B cell (primary cell): ENCODE data around the gene PTBP3. TPM values are rescaled to one million over a fixed set of nuclear protein-coding genes. Genes with fewer than 3 reads are reported as not detected.

ENCODE experiments used
- ATAC-seq: fragments of 200-7000 bp; cut with Tn5 transposase; one replicate; pipeline ENCODE4 v1.10.0; 2021; ENCODE audit warnings: low read depth, mild to moderate bottlenecking, moderate number of reproducible peaks, moderate library complexity
- CTCF ChIA-PET: fragments of 350-600 bp; sonication (Branson Sonifier 250); formaldehyde crosslinking; loops from one replicate; lab custom pipeline; 2021; ENCODE audit warnings: antibody characterized with exemption, inconsistent platforms; lab: Charles Lee
- POLR2A ChIA-PET: fragments of 350-600 bp; sonication (Branson Sonifier 250); formaldehyde crosslinking; loops from one replicate; lab custom pipeline; 2021; ENCODE audit warnings: antibody characterized with exemption; lab: Charles Lee
- DNase-seq: peaks from one replicate; pipeline ENCODE4 v3.0.0; 2013
- H2AFZ ChIP-seq: 2 replicates; pipeline ENCODE4 v1.6.1; 2012; ENCODE audit warnings: mild to moderate bottlenecking, low read depth, low read length; ENCODE audit not compliant: insufficient read depth, poor library complexity, severe bottlenecking
- H3K27ac ChIP-seq, 2 donors: 1 replicate in 1 of 2; 2 replicates in 1 of 2; pipeline ENCODE4 v1.5.1; 2012 to 2013; ENCODE audit warnings: low read length in 2 of 2, mild to moderate bottlenecking in 2 of 2, moderate library complexity in 1 of 2
- H3K27me3 ChIP-seq, 4 experiments: fragments of 200-600 bp in 1 of 4; sonication (generic) in 1 of 4; replicated peaks in 1 of 4; 1 replicate in 2 of 4; 2 replicates in 2 of 4; pipeline versions ENCODE4 v1.6.1 to v1.7.0; 2013 to 2016; ENCODE audit warnings: low read length in 3 of 4, mild to moderate bottlenecking in 2 of 4, mixed read lengths in 1 of 4, moderate library complexity in 1 of 4; ENCODE audit not compliant: insufficient read depth in 4 of 4, control insufficient read depth in 3 of 4; ENCODE audit errors: control extremely low read depth in 1 of 4
- H3K36me3 ChIP-seq, 2 experiments: replicated peaks in 1 of 2; 1 replicate in 1 of 2; 2 replicates in 1 of 2; pipeline versions ENCODE4 v1.6.1 to v1.7.1; 2013; ENCODE audit warnings: low read length in 1 of 2; ENCODE audit not compliant: insufficient read depth in 2 of 2, control insufficient read depth in 1 of 2; ENCODE audit errors: control extremely low read depth in 1 of 2, extremely low read depth in 1 of 2
- H3K4me1 ChIP-seq, 2 donors: fragments of 200-600 bp in 1 of 2; sonication (generic) in 1 of 2; 1 replicate in 1 of 2; 2 replicates in 1 of 2; pipeline versions ENCODE4 v1.5.1 to v1.6.1; 2013 to 2017; ENCODE audit warnings: low read length in 2 of 2; ENCODE audit not compliant: control insufficient read depth in 2 of 2, insufficient read depth in 2 of 2
- H3K4me2 ChIP-seq: replicated peaks from 2 replicates; pipeline ENCODE3; 2012; ENCODE audit warnings: mild to moderate bottlenecking, low read depth, low read length; ENCODE audit not compliant: poor library complexity, severe bottlenecking
- H3K4me3 ChIP-seq, 5 experiments: fragments of 200-600 bp in 1 of 5; sonication (generic) in 1 of 5; 1 replicate in 3 of 5; 2 replicates in 2 of 5; pipeline versions ENCODE4 v1.5.1 to v1.7.0; 2011 to 2016; ENCODE audit warnings: low read length in 4 of 5, mild to moderate bottlenecking in 4 of 5, low read depth in 2 of 5, control low read depth in 1 of 5, moderate library complexity in 1 of 5; ENCODE audit not compliant: insufficient read depth in 1 of 5; ENCODE audit errors: control extremely low read depth in 1 of 5, extremely low read depth in 1 of 5
- H3K79me2 ChIP-seq: fragments of 200-600 bp; sonication (generic); one replicate; pipeline ENCODE4 v1.6.0; 2016; ENCODE audit warnings: low read length; ENCODE audit not compliant: control insufficient read depth, insufficient read depth
- H3K9ac ChIP-seq: fragments of 200-600 bp; sonication (generic); 2 replicates; pipeline ENCODE4 v1.6.1; 2017; ENCODE audit warnings: mild to moderate bottlenecking, low read length, moderate library complexity
- H3K9me3 ChIP-seq, 3 donors: one replicate each; pipeline versions ENCODE4 v1.6.1 to v1.7.1; 2013; ENCODE audit warnings: low read length in 2 of 3; ENCODE audit not compliant: control insufficient read depth in 2 of 3, insufficient read depth in 1 of 3; ENCODE audit errors: control extremely low read depth in 1 of 3
- H4K20me1 ChIP-seq: 2 replicates; pipeline ENCODE4 v1.6.0; 2012; ENCODE audit warnings: mild to moderate bottlenecking, low read length; ENCODE audit not compliant: insufficient read depth, control insufficient read depth, poor library complexity, severe bottlenecking
- H3K27ac Mint-ChIP-seq: one replicate; pipeline ENCODE4 v1.8.0; 2021; ENCODE audit warnings: mixed read lengths
- H3K27me3 Mint-ChIP-seq: one replicate; pipeline ENCODE4 v1.8.0; 2021; ENCODE audit warnings: mixed read lengths
- H3K4me1 Mint-ChIP-seq: one replicate; pipeline ENCODE4 v1.8.0; 2021; ENCODE audit warnings: mixed read lengths
- H3K4me3 Mint-ChIP-seq: one replicate; pipeline ENCODE4 v1.8.0; 2021; ENCODE audit warnings: mixed read lengths
- H3K9me3 Mint-ChIP-seq: one replicate; pipeline ENCODE4 v1.8.0; 2022; ENCODE audit warnings: mixed read lengths; ENCODE audit not compliant: insufficient read depth
- CTCF ChIP-seq: fragments of 200-600 bp; IDR thresholded peaks from one replicate; pipeline ENCODE4 v1.8.0; 2022; ENCODE audit warnings: antibody characterized with exemption, mild to moderate bottlenecking
- EZH2 ChIP-seq: IDR thresholded peaks from 2 replicates; pipeline ENCODE4 v1.6.1; 2012; ENCODE audit warnings: borderline replicate concordance, low read depth, mild to moderate bottlenecking, moderate library complexity, low read length; ENCODE audit not compliant: insufficient read depth, poor library complexity, severe bottlenecking
- WGBS: methylation state at CpG from one replicate; pipeline ENCODE4 v1.1.5; 2013; ENCODE audit warnings: missing lambda C conversion rate; ENCODE audit not compliant: insufficient coverage; 5-methylcytosine and 5-hydroxymethylcytosine counted together
- intact Hi-C: fragments of 100-400 bp; cut with micrococcal nuclease; formaldehyde crosslinking; loops from one replicate; pipeline ENCODE4 v1.10.0; 2022
- polyA plus RNA-seq: library from polyadenylated mRNA; depleted of rRNA; stranded (reverse); fragments of >200 nt; gene quantifications from 2 replicates; pipeline ENCODE4 v1.2.3, GENCODE V29; 2012
- total RNA-seq, 2 donors: library from RNA; stranded (reverse); fragments of 120-200 nt in 1 of 2; gene quantifications; 1 replicate in 1 of 2; 2 replicates in 1 of 2; pipeline versions ENCODE4 v1.2.3 to v1.2.4, GENCODE V29; 2013 to 2022

Gene PTBP3
- total and polyA plus RNA-seq, 2 donors (not counting 1 experiment from before 2014, with no cell fraction given), result 22.8 to 133 TPM

GRCh38 chr9:112273876-112274275, 59.5 kb downstream of the PTBP3 start:
- no peaks in the 10 kb centered on the region for H3K9me3 ChIP-seq
- Mint-ChIP-seq H3K27me3 (no peaks in the 10 kb centered on the region), H3K4me3 (no peak overlapping the region), H3K4me1 (peaks cover 44% of the 10 kb centered on the region), H3K27ac (peak overlapping the region; percentile 2), H3K9me3 (no peaks in the 10 kb centered on the region)
- TF ChIP-seq CTCF (no peak), EZH2 (no peak)
- peak overlapping the region in 1 of 2 donors; percentile 27 for H3K27ac ChIP-seq
- no peak overlapping the region for H3K9ac ChIP-seq
- no CpG with 5 or more reads among the region's 3 CpGs for WGBS
- H3K79me2 ChIP-seq, result peaks cover 80% of the 10 kb centered on the region
- POLR2A ChIA-PET, result no interaction called here
- H3K4me2 ChIP-seq, result no peak overlapping the region
- DNase-seq (no peak), ATAC-seq (no peak)
- peaks cover 0 to 4% of the 10 kb centered on the region in 2 donors for H3K4me1 ChIP-seq
- peaks cover 3 to 11% of the 10 kb centered on the region in 2 experiments for H3K36me3 ChIP-seq
- peaks cover 26% of the 10 kb centered on the region for H4K20me1 ChIP-seq
- no peak overlapping the region for H2AFZ ChIP-seq
- intact Hi-C loops, result no loop called here
- H3K27me3 ChIP-seq, result no peaks in the 10 kb centered on the region
- no peak overlapping the region for H3K4me3 ChIP-seq
- CTCF ChIA-PET, result no interaction called here

GRCh38 chr9:112271466-112272098, 61.8 kb downstream of the PTBP3 start:
- no CpG with 5 or more reads among the region's 2 CpGs for WGBS
- H2AFZ ChIP-seq, result no peak overlapping the region
- peaks cover 7% of the 10 kb centered on the region for H4K20me1 ChIP-seq
- H3K4me2 ChIP-seq, result no peak overlapping the region
- CTCF ChIA-PET, result interaction anchor here (0.7 kb wide), 1 partner anchor 14 kb away, joined by 3 read pairs; no protein-coding TSS in a partner anchor
- intact Hi-C loops, result no loop called here
- H3K4me1 ChIP-seq, result peaks cover 0 to 4% of the 10 kb centered on the region in 2 donors
- peaks cover 26% of the 10 kb centered on the region for H3K4me1 Mint-ChIP-seq
- H3K27ac ChIP-seq, result no peak overlapping the region
- DNase-seq (no peak), ATAC-seq (no peak)
- H3K9me3 ChIP-seq, result no peaks in the 10 kb centered on the region
- no peak overlapping the region for H3K9ac ChIP-seq
- TF ChIP-seq EZH2 (no peak), CTCF (no peak)
- H3K27me3 ChIP-seq, result no peaks in the 10 kb centered on the region
- H3K4me3 Mint-ChIP-seq, result no peak overlapping the region
- H3K36me3 ChIP-seq, result peaks cover 3 to 14% of the 10 kb centered on the region in 2 experiments
- no peaks in the 10 kb centered on the region for H3K9me3 Mint-ChIP-seq
- no peaks in the 10 kb centered on the region for H3K27me3 Mint-ChIP-seq
- H3K79me2 ChIP-seq, result peaks cover 60% of the 10 kb centered on the region
- POLR2A ChIA-PET, result no interaction called here
- no peak overlapping the region for H3K4me3 ChIP-seq
- H3K27ac Mint-ChIP-seq, result no peak overlapping the region
